Stimulated activated naive CD8-positive, alpha-beta T cell treated with anti-CD3 and anti-CD28 coated beads, Interleukin-15, amount 100 ng/mL, for 72 hours (primary cell): ENCODE results near the gene NCK2.

Experiments
- ATAC-seq: fragments of 150-1000 bp; cut with Tn5 transposase; 2 replicates; pipeline ENCODE4 v1.10.0; 2021; ENCODE audit warnings: mild to moderate bottlenecking, moderate library complexity
- DNase-seq, 2 donors: peaks; one replicate each; pipeline ENCODE4 v3.0.0; 2021 to 2022
- H3K27ac Mint-ChIP-seq, 2 donors: one replicate each; pipeline ENCODE4 v1.8.0; 2022; ENCODE audit warnings: mild to moderate bottlenecking in 2 of 2, mixed read lengths in 2 of 2, moderate library complexity in 2 of 2
- H3K27me3 Mint-ChIP-seq: one replicate; pipeline ENCODE4 v1.8.0; 2022; ENCODE audit warnings: mixed read lengths
- H3K4me1 Mint-ChIP-seq: one replicate; pipeline ENCODE4 v1.8.0; 2022; ENCODE audit warnings: mild to moderate bottlenecking, mixed read lengths
- H3K4me3 Mint-ChIP-seq, 2 donors: one replicate each; pipeline ENCODE4 v1.8.0; 2022; ENCODE audit warnings: mild to moderate bottlenecking in 2 of 2, mixed read lengths in 2 of 2, moderate library complexity in 1 of 2
- H3K9me3 Mint-ChIP-seq, 2 donors: one replicate each; pipeline ENCODE4 v1.8.0; 2022; ENCODE audit warnings: mixed read lengths in 2 of 2

NCK2 gene

GRCh38 chr2:105907184-105907583 lies 162.5 kb downstream of the NCK2 start:
- Mint-ChIP-seq H3K9me3 (peaks cover 5 to 10% of the 10 kb centered on the region in 2 donors), H3K4me1 (peaks cover 63% of the 10 kb centered on the region), H3K4me3 (no peak overlapping the region), H3K27me3 (no peaks in the 10 kb centered on the region), H3K27ac (no peak overlapping the region)
- DNase-seq (no peak), ATAC-seq (no peak)

GRCh38 chr2:105909215-105909614 lies 164.5 kb downstream of the NCK2 start:
- DNase-seq (no peak), ATAC-seq (no peak)
- H3K9me3 Mint-ChIP-seq, result peaks cover 7 to 17% of the 10 kb centered on the region in 2 donors
- H3K27ac Mint-ChIP-seq, result peak overlapping the region in 1 of 2 donors; percentile 49
- H3K4me1 Mint-ChIP-seq, result peaks cover 51% of the 10 kb centered on the region
- H3K27me3 Mint-ChIP-seq, result no peaks in the 10 kb centered on the region
- H3K4me3 Mint-ChIP-seq, result peak overlapping the region in 1 of 2 donors; percentile 4

- no peaks in the 10 kb centered on the region for H3K27me3 Mint-ChIP-seq
- peaks cover 42% of the 10 kb centered on the region for H3K4me1 Mint-ChIP-seq
- peaks cover 10 to 29% of the 10 kb centered on the region in 2 donors for H3K9me3 Mint-ChIP-seq
- DNase-seq (no peak), ATAC-seq (no peak)
- no peak overlapping the region for H3K27ac Mint-ChIP-seq
- no peak overlapping the region for H3K4me3 Mint-ChIP-seq
Observed at GRCh38 chr2:105910497-105911238, 166.0 kb downstream of the NCK2 start.

DNA sequence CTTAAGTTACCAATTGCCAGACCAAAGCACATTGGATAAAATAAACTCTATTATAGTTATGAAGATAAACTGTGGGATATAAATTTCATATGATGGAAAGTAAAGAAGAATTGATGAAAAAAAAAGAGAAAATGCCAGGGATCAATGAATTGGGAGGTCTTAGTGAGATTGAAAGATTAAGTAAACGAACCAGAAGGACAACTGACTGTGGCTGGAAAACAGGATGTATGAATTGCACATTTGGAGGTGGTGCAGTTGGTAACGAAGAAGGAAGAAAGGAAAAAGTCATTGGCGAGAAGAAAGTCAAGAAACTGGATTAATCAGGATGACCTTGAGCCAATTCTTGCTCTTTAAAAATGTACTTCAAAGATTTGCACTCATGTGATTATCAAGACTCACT lies 166.7 kb downstream of the NCK2 start:
- ATAC-seq (no peak), DNase-seq (no peak)
- peaks cover 10 to 31% of the 10 kb centered on the region in 2 donors for H3K9me3 Mint-ChIP-seq
- H3K27me3 Mint-ChIP-seq, result no peaks in the 10 kb centered on the region
- no peak overlapping the region for H3K4me3 Mint-ChIP-seq
- peaks cover 35% of the 10 kb centered on the region for H3K4me1 Mint-ChIP-seq
- H3K27ac Mint-ChIP-seq, result no peak overlapping the region

DNA sequence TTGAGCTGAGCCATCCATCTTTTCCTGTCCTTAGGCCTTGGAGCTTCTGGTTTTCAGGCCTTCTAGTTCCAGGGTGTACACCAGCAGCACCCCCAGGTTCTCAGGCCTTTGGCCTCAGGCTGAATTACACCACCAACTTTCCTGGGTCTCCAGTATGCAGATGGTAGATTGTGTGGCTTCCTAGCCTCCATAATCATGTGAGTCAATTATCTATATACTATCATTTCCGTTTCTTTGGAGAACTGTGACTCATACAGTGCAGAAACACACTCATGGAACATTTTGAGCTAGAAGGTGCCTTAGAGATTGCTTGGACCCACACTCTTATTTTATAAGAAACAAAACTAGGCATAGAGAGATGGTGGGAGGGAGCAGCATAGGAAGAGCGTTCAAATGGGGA lies 167.4 kb downstream of the NCK2 start:
- DNase-seq, result no peak
- Mint-ChIP-seq H3K27me3 (no peaks in the 10 kb centered on the region), H3K4me3 (no peak overlapping the region), H3K27ac (peak overlapping the region; percentile 15 to 60), H3K9me3 (peaks cover 10 to 35% of the 10 kb centered on the region in 2 donors), H3K4me1 (peaks cover 30% of the 10 kb centered on the region)
- peak; percentile 79 for ATAC-seq

- no peaks in the 10 kb centered on the region for H3K27me3 Mint-ChIP-seq
- no peak overlapping the region for H3K27ac Mint-ChIP-seq
- DNase-seq (no peak), ATAC-seq (no peak)
- H3K4me1 Mint-ChIP-seq, result peaks cover 43% of the 10 kb centered on the region
- H3K4me3 Mint-ChIP-seq, result no peak overlapping the region
- peaks cover 10 to 44% of the 10 kb centered on the region in 2 donors for H3K9me3 Mint-ChIP-seq
Observed at GRCh38 chr2:105915005-105915558, 170.4 kb downstream of the NCK2 start.

DNA sequence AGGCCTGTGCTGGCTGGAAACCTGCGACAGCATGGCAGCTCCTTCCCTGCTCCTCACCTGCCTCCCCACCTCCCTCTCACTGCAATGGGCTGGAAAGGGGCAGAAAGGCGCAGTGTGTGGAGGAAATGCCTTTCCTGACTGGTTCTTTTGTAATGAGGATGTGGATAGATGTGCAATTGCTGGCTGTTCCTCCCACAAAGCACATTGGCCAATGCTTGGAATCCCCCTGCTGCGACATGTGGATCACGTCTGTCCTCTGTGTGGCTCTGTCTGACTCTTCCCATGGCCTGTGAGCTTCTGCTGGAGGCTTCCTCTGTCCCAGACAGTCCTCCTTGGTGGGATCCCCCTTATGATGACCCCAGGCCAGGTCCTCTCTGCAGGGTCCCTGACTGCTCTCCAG lies 172.5 kb downstream of the NCK2 start:
- Mint-ChIP-seq H3K4me3 (no peak overlapping the region), H3K27me3 (no peaks in the 10 kb centered on the region), H3K27ac (no peak overlapping the region), H3K9me3 (peaks cover 14 to 52% of the 10 kb centered on the region in 2 donors), H3K4me1 (peaks cover 42% of the 10 kb centered on the region)
- ATAC-seq, result no peak
- no peak for DNase-seq

DNA sequence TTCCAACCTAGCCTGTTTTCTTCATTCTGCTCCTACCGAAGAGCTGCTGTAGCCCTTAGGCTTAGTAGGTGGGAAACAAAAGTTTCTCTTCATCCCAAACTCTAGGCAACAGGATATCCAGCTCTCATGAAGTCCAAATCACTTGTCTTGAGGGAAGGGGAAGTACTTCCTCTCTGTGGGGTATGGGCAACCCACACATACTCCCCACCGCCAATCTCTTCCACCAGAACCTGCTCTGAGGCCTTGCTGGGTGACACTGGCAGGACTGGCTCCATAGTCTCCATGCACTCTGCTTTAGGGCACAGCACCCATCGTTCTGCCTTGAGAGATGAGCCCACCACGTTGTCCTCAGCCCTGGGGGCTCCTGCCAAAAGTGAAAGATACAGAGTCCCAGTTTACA lies 173.0 kb downstream of the NCK2 start:
- no peaks in the 10 kb centered on the region for H3K27me3 Mint-ChIP-seq
- H3K4me3 Mint-ChIP-seq, result no peak overlapping the region
- peaks cover 16 to 51% of the 10 kb centered on the region in 2 donors for H3K9me3 Mint-ChIP-seq
- DNase-seq, result no peak
- peaks cover 39% of the 10 kb centered on the region for H3K4me1 Mint-ChIP-seq
- H3K27ac Mint-ChIP-seq, result peak overlapping the region in 1 of 2 donors; percentile 88
- ATAC-seq, result no peak

GRCh38 chr2:105919191-105919811 lies 174.6 kb downstream of the NCK2 start:
- H3K27ac Mint-ChIP-seq, result no peak overlapping the region
- ATAC-seq (no peak), DNase-seq (no peak)
- peaks cover 52% of the 10 kb centered on the region for H3K4me1 Mint-ChIP-seq
- no peaks in the 10 kb centered on the region for H3K27me3 Mint-ChIP-seq
- H3K9me3 Mint-ChIP-seq, result peaks cover 13 to 47% of the 10 kb centered on the region in 2 donors
- H3K4me3 Mint-ChIP-seq, result no peak overlapping the region

DNA sequence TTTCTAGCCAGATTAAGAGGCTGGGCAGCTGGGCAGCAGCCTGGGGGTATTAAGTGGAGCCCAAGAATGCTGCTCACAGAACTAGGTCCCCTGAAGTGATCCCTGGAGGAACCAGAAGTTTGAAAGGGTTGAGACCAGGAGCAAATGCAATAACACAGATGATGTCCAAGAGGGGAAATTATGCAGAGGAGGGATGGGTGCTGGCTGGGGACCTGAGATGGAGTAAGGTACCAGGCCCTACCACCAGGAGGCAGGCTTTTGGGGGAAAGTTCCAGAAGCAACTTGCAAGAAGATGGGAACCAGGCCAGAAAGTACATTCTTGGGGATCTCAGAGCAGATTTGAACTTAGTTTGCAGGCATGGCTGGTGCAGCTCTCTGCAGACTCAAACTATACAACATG lies 175.1 kb downstream of the NCK2 start:
- H3K27ac Mint-ChIP-seq, result no peak overlapping the region
- ATAC-seq, result peak; percentile 52
- peak; percentile 33 to 51 for DNase-seq
- H3K4me3 Mint-ChIP-seq, result no peak overlapping the region
- peaks cover 58% of the 10 kb centered on the region for H3K4me1 Mint-ChIP-seq
- H3K27me3 Mint-ChIP-seq, result no peaks in the 10 kb centered on the region
- H3K9me3 Mint-ChIP-seq, result peaks cover 11 to 44% of the 10 kb centered on the region in 2 donors

- H3K9me3 Mint-ChIP-seq, result peaks cover 11 to 14% of the 10 kb centered on the region in 2 donors
- no peak overlapping the region for H3K4me3 Mint-ChIP-seq
- no peak overlapping the region for H3K27ac Mint-ChIP-seq
- no peak for ATAC-seq
- H3K27me3 Mint-ChIP-seq, result no peaks in the 10 kb centered on the region
- H3K4me1 Mint-ChIP-seq, result peaks cover 79% of the 10 kb centered on the region
- no peak for DNase-seq
Observed at GRCh38 chr2:105924271-105924670, 179.6 kb downstream of the NCK2 start.

- H3K4me1 Mint-ChIP-seq, result peaks cover 79% of the 10 kb centered on the region
- DNase-seq (no peak), ATAC-seq (no peak)
- H3K27me3 Mint-ChIP-seq, result no peaks in the 10 kb centered on the region
- H3K9me3 Mint-ChIP-seq, result peaks cover 11 to 14% of the 10 kb centered on the region in 2 donors
- H3K4me3 Mint-ChIP-seq, result no peak overlapping the region
- H3K27ac Mint-ChIP-seq, result no peak overlapping the region
Observed at GRCh38 chr2:105924932-105925331, 180.2 kb downstream of the NCK2 start.

GRCh38 chr2:105925390-105925789 lies 180.7 kb downstream of the NCK2 start:
- Mint-ChIP-seq H3K4me1 (peaks cover 79% of the 10 kb centered on the region), H3K27me3 (no peaks in the 10 kb centered on the region), H3K27ac (no peak overlapping the region), H3K9me3 (peaks cover 11 to 14% of the 10 kb centered on the region in 2 donors), H3K4me3 (no peak overlapping the region)
- DNase-seq, result no peak
- ATAC-seq, result no peak

GRCh38 chr2:105926960-105927678 lies 182.4 kb downstream of the NCK2 start:
- Mint-ChIP-seq H3K27ac (peak overlapping the region; percentile 67 to 74), H3K9me3 (peaks cover 3 to 4% of the 10 kb centered on the region in 2 donors), H3K4me1 (peaks cover 82% of the 10 kb centered on the region), H3K27me3 (no peaks in the 10 kb centered on the region), H3K4me3 (peak overlapping the region; percentile 18 to 50)
- ATAC-seq (peak; percentile 91), DNase-seq (peak in 1 of 2 donors; percentile 65)

- Mint-ChIP-seq H3K27me3 (no peaks in the 10 kb centered on the region), H3K27ac (peak overlapping the region in 1 of 2 donors; percentile 89), H3K4me1 (peaks cover 83% of the 10 kb centered on the region), H3K4me3 (no peak overlapping the region), H3K9me3 (no peaks in the 10 kb centered on the region)
- no peak for DNase-seq
- ATAC-seq, result no peak
Observed at GRCh38 chr2:105928086-105928485, 183.4 kb downstream of the NCK2 start.
